Measurements from ENCODE around the gene TGFB2.

DNA sequence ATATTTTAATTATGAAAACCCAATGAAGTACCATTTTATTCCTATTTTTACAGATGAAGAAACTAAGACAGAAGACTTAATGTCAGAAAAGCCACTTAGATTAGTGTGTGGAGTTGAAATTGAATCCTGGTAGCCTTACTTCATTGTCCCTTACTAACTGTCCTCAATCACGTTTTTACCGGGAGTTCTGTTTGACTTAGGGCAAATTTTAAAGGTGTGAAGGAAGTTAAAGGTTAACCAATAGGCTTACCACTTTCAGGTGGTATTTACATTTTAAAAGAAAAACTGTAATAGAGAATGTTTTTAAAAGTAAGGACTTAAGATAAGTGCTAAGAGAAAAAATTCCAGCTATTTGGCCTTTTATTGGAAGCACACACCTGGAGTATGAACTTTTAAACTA is 47.7 kb upstream of the TGFB2 start:
- TF ChIP-seq CTCF (IDR thresholded peaks at IDR 0.05), result no peak
- no peak for TF ChIP-seq POLR2A (IDR thresholded peaks at IDR 0.05)
